ENCODE results near the gene PORCN.
A peak's percentile ranks its signal among the peaks of the same experiment; 100 is the strongest.

Gene PORCN

GRCh38 chrX:48507246-48507645 lies 1.5 kb upstream of the PORCN start:
- TF ChIP-seq CTCF (conservative IDR thresholded peaks at IDR 0.05; ENCODE audit: low read depth, low read length): no peak
- no peak for DNase-seq (ENCODE audit: low read depth)
- no peak overlapping the region for H3K4me3 ChIP-seq (ENCODE audit: low read depth, low read length)

- DNase-seq (ENCODE audit: low read depth): no peak
- no peak for TF ChIP-seq CTCF (conservative IDR thresholded peaks at IDR 0.05; ENCODE audit: low read depth, low read length)
Measured at GRCh38 chrX:48509245-48509590, 426 bp downstream of the PORCN start.

GRCh38 chrX:48509619-48510018 lies 827 bp downstream of the PORCN start:
- no peak for DNase-seq (ENCODE audit: low read depth)
- peak overlapping the region; percentile 77 for H3K4me3 ChIP-seq (ENCODE audit: low read depth, low read length)
- no peak for TF ChIP-seq CTCF (conservative IDR thresholded peaks at IDR 0.05; ENCODE audit: low read depth, low read length)

More at GRCh38 chrX:48509245-48509590, 426 bp downstream of the PORCN start:
- H3K4me3 ChIP-seq (ENCODE audit: low read depth, low read length): peak overlapping the region; percentile 77

- DNase-seq (ENCODE audit: low read depth): no peak
- TF ChIP-seq CTCF (conservative IDR thresholded peaks at IDR 0.05; ENCODE audit: low read depth, low read length): peak; percentile 66
- H3K4me3 ChIP-seq (ENCODE audit: low read depth, low read length): no peak overlapping the region
Measured at GRCh38 chrX:48511560-48511959, 2.8 kb downstream of the PORCN start.

- TF ChIP-seq CTCF (conservative IDR thresholded peaks at IDR 0.05; ENCODE audit: low read depth, low read length): no peak
Measured at GRCh38 chrX:48512371-48512935, 3.7 kb downstream of the PORCN start.

GRCh38 chrX:48513670-48514069 lies 4.9 kb downstream of the PORCN start:
- TF ChIP-seq CTCF (conservative IDR thresholded peaks at IDR 0.05; ENCODE audit: low read depth, low read length): no peak
- DNase-seq (ENCODE audit: low read depth): no peak
- no peak overlapping the region for H3K4me3 ChIP-seq (ENCODE audit: low read depth, low read length)

More at GRCh38 chrX:48512371-48512935, 3.7 kb downstream of the PORCN start:
- H3K4me3 ChIP-seq (ENCODE audit: low read depth, low read length): no peak overlapping the region
- no peak for DNase-seq (ENCODE audit: low read depth)

GRCh38 chrX:48514126-48514806 lies 5.5 kb downstream of the PORCN start:
- no peak for TF ChIP-seq CTCF (conservative IDR thresholded peaks at IDR 0.05; ENCODE audit: low read depth, low read length)
- DNase-seq (ENCODE audit: low read depth): no peak

More at GRCh38 chrX:48514126-48514806, 5.5 kb downstream of the PORCN start:
- H3K4me3 ChIP-seq (ENCODE audit: low read depth, low read length): no peak overlapping the region
